HG03469 (cell line): ENCODE data around the gene AOPEP.
A peak's percentile ranks its signal among the peaks of the same experiment; 100 is the strongest.
"Not testable (repeated sequence)": the region's sequence is repeated elsewhere in the genome, so short reads cannot be mapped to it uniquely, and the experiment has no call there.

Source experiments
- ATAC-seq: cut with Tn5 transposase; IDR thresholded peaks from one replicate; pipeline ENCODE4 v1.9.1; 2021; ENCODE audit warnings: mild to moderate bottlenecking, moderate library complexity, moderate number of reproducible peaks; ENCODE audit not compliant: unreplicated experiment

AOPEP gene

GRCh38 chr9:94812343-94812742, 85.8 kb downstream of the AOPEP start:
- no peak for ATAC-seq

GRCh38 chr9:94813379-94813778, 86.9 kb downstream of the AOPEP start:
- ATAC-seq, result no peak

GRCh38 chr9:94817291-94818177, 91.0 kb downstream of the AOPEP start:
- ATAC-seq, result no peak

GRCh38 chr9:94818178-94818541, 91.7 kb downstream of the AOPEP start:
- no peak for ATAC-seq

- ATAC-seq, result no peak
Measured at GRCh38 chr9:94819161-94819687, 92.7 kb downstream of the AOPEP start.

GRCh38 chr9:94821098-94821887, 94.8 kb downstream of the AOPEP start:
- peak; percentile 78 for ATAC-seq

- ATAC-seq, result no peak
Measured at GRCh38 chr9:94822273-94822672, 95.8 kb downstream of the AOPEP start.

GRCh38 chr9:94823710-94824109, 97.2 kb downstream of the AOPEP start:
- ATAC-seq, result no peak

- ATAC-seq, result no peak
Measured at GRCh38 chr9:94824411-94824810, 97.9 kb downstream of the AOPEP start.

- no peak for ATAC-seq
Measured at GRCh38 chr9:94824913-94825610, 98.6 kb downstream of the AOPEP start.

GRCh38 chr9:94825611-94825958, 99.1 kb downstream of the AOPEP start:
- no peak for ATAC-seq

- no peak for ATAC-seq
Measured at GRCh38 chr9:94826044-94826443, 99.5 kb downstream of the AOPEP start.

GRCh38 chr9:94826644-94827410, 100.3 kb downstream of the AOPEP start:
- ATAC-seq, result no peak

GRCh38 chr9:94827584-94828304, 101.2 kb downstream of the AOPEP start:
- ATAC-seq, result no peak

GRCh38 chr9:94829380-94830070, 103.0 kb downstream of the AOPEP start:
- ATAC-seq, result no peak

- not testable (repeated sequence) for ATAC-seq
Measured at GRCh38 chr9:94830071-94830604, 103.6 kb downstream of the AOPEP start.

- ATAC-seq, result no peak
Measured at GRCh38 chr9:94833802-94834201, 107.3 kb downstream of the AOPEP start.

- no peak for ATAC-seq
Measured at GRCh38 chr9:94837404-94837803, 110.9 kb downstream of the AOPEP start.

GRCh38 chr9:94839398-94839797, 112.9 kb downstream of the AOPEP start:
- no peak for ATAC-seq
